Activated B cell treated with CpG ODN at 0.5 μM for 24 hours (primary cell): ENCODE data around the gene NUP43. TPM values are rescaled to one million over a fixed set of nuclear protein-coding genes. Genes with fewer than 3 reads are reported as not detected.
A peak's percentile ranks its signal among the peaks of the same experiment; 100 is the strongest.

ENCODE experiments used
- ATAC-seq: fragments of 200-7000 bp; cut with Tn5 transposase; one replicate; pipeline ENCODE4 v1.10.0; 2021; ENCODE audit warnings: low read depth, mild to moderate bottlenecking, moderate library complexity
- CTCF ChIA-PET: fragments of 350-600 bp; sonication (Branson Sonifier 250); formaldehyde crosslinking; loops from one replicate; lab custom pipeline; 2021; ENCODE audit warnings: antibody characterized with exemption; lab: Charles Lee
- POLR2A ChIA-PET: fragments of 350-600 bp; sonication (Branson Sonifier 250); formaldehyde crosslinking; loops from one replicate; lab custom pipeline; 2021; ENCODE audit warnings: antibody characterized with exemption; lab: Charles Lee
- DNase-seq: peaks from one replicate; pipeline ENCODE4 v3.0.0; 2022
- H3K27ac Mint-ChIP-seq: one replicate; pipeline ENCODE4 v1.8.0; 2020; ENCODE audit warnings: mixed read lengths
- H3K27me3 Mint-ChIP-seq: one replicate; pipeline ENCODE4 v1.8.0; 2021; ENCODE audit warnings: mixed read lengths
- H3K36me3 Mint-ChIP-seq: one replicate; pipeline ENCODE4 v1.8.0; 2021; ENCODE audit warnings: low read depth, mixed read lengths
- H3K4me1 Mint-ChIP-seq: one replicate; pipeline ENCODE4 v1.8.0; 2021; ENCODE audit warnings: mixed read lengths
- H3K4me3 Mint-ChIP-seq: one replicate; pipeline ENCODE4 v1.8.0; 2020; ENCODE audit warnings: mild to moderate bottlenecking, mixed read lengths
- H3K9me3 Mint-ChIP-seq: one replicate; pipeline ENCODE4 v1.8.0; 2020; ENCODE audit warnings: mixed read lengths
- CTCF ChIP-seq: fragments of 200-600 bp; IDR thresholded peaks from one replicate; pipeline ENCODE4 v1.8.0; 2022; ENCODE audit warnings: antibody characterized with exemption, mild to moderate bottlenecking
- intact Hi-C: fragments of 100-400 bp; cut with micrococcal nuclease; formaldehyde crosslinking; loops from one replicate; pipeline ENCODE4 v1.15.1; 2024
- total RNA-seq: library from RNA; stranded (reverse); gene quantifications from 2 replicates; pipeline ENCODE4 v1.2.3, GENCODE V29; 2022

The NUP43 gene
- total RNA-seq, 1 donor from 2014 or later: 50.4 TPM

DNA sequence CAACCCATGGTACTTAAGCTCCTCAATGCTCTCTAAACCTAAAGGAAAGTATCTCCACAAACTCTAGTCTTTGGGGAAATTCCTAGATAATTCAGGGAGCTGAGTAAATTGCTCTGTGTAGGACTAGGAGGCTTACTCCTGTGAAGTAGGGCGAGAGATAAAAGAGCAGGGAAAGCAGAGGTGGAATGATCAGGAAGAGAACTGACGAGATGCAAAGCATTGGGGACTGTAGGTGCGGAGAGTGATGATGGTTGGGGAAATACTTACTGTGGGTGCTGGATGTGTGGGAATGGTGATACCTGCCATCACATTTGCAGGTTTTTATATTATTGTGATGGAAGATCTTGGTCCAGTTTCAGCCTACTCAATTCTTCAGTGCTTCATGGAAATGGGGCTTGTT, 26.8 kb downstream of the NUP43 start:
- ChIA-PET CTCF (no interaction called here), POLR2A (interaction anchor here (1.5 to 2.7 kb wide), 2 partner anchors 44 to 173 kb away, joined by 3 to 27 read pairs; partner anchors contain the start of gene PPIL4)
- ATAC-seq: no peak

DNA sequence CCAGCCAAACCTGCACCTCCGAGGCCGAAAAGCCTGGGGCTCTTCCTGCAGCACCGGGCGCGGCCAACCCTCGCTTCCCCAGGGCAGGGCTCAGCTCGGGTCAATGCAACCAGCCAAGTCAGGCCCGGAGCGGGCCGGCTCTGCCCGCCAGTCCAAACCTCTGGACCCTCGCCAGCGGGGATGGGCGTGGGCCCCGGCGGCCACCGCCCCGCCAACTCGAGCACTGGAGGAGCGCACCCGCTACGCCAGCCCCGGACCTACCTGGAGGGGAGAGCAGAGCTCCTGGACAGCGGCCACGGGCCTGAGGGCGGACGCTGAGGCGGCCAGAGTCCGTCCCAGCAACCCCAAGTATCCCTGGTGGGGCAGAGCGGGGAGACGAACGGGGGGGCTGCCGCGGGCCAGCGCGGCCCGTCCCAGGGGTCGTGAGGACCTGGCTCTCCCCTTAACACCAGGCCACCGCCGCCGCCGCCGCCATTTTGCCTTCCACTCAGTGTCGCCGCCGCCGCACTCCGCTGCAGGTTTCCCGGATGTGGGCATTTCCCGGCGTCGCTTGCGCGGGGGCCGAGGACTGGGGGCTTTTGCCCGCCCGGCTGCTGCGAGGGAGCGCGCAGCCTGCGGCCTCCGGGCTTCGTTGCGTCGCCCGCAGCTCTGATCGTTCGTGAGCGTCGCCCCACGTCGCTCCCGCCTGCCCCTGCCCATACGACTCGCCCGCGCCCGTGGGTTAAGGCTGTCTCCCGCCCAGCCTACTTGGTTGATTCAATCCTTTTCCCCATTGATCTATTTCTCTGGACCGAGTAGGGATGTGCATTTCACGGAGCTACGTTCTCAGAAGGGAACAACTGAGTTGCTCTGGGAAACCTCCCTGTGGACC, 28.5 kb downstream of the NUP43 start, which contains the start of gene LATS1:
Gene LATS1 (minus strand): TSS at position 514 of the 871 bp plus-strand sequence. CDS start 15,975 bp downstream, outside the sequence.
- ChIA-PET POLR2A (interaction anchor here (0.6 to 2.7 kb wide), 14 partner anchors 9 to 685 kb away, joined by 3 to 55 read pairs (median 4); partner anchors contain the start of genes NUP43, PCMT1 and PPIL4), CTCF (no interaction called here)
- no peaks in the 10 kb centered on the region for H3K27me3 Mint-ChIP-seq
- peaks cover 29% of the 10 kb centered on the region for H3K4me1 Mint-ChIP-seq
- ATAC-seq (peak; percentile 90), DNase-seq (peak; percentile 90)
- intact Hi-C loops: loop anchor here (1.0 to 5.0 kb wide), 5 partner anchors 28 to 289 kb away; partner anchors contain the start of genes KATNA1, NUP43 and PPIL4
- peak within 1 kb of the TSS; percentile 96 for H3K27ac Mint-ChIP-seq
- no peaks in the 10 kb centered on the region for H3K9me3 Mint-ChIP-seq
- TF ChIP-seq CTCF: no peak
- H3K36me3 Mint-ChIP-seq: peaks cover 14% of the 10 kb centered on the region
- H3K4me3 Mint-ChIP-seq: peak within 1 kb of the TSS; percentile 95

More for the DNA sequence above, 26.8 kb downstream of the NUP43 start:
- Mint-ChIP-seq H3K9me3 (no peaks in the 10 kb centered on the region), H3K4me1 (peaks cover 26% of the 10 kb centered on the region), H3K36me3 (peaks cover 18% of the 10 kb centered on the region), H3K27me3 (no peaks in the 10 kb centered on the region), H3K27ac (peak overlapping the region; percentile 39), H3K4me3 (peak overlapping the region; percentile 4)
- intact Hi-C loops: loop anchor here (5.0 kb wide), 2 partner anchors 172 to 288 kb away; partner anchors contain the start of gene PPIL4
- TF ChIP-seq CTCF: no peak
- DNase-seq: no peak

DNA sequence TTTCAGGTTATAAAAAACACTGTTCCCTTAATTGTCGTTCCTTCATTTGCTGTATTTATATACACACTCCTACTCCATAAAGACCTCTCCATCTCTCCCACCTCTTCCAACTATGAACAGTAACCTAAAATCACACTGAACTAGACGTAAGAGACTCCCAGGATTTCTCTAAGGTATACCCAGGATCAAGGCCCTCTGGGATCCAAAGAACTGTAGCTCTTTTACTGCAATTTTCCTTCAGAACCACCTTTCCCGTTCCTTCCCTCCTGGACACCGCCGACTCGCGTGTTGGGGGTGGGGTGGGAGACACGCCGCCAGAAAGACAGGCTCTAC, 29.1 kb downstream of the NUP43 start:
- H3K27ac Mint-ChIP-seq: peak overlapping the region; percentile 96
- peaks cover 29% of the 10 kb centered on the region for H3K4me1 Mint-ChIP-seq
- H3K4me3 Mint-ChIP-seq: peak overlapping the region; percentile 95
- ChIA-PET POLR2A (interaction anchor here (0.7 to 2.7 kb wide), 7 partner anchors 9 to 684 kb away, joined by 3 to 55 read pairs (median 5); partner anchors contain the start of genes NUP43, PCMT1 and PPIL4), CTCF (no interaction called here)
- no peaks in the 10 kb centered on the region for H3K9me3 Mint-ChIP-seq
- no peak for TF ChIP-seq CTCF
- no peaks in the 10 kb centered on the region for H3K27me3 Mint-ChIP-seq
- no peak for ATAC-seq
- intact Hi-C loops: loop anchor here (2.0 to 5.0 kb wide), 3 partner anchors 68 to 290 kb away; partner anchors contain the start of genes KATNA1 and PPIL4
- no peak for DNase-seq
- H3K36me3 Mint-ChIP-seq: peaks cover 14% of the 10 kb centered on the region

GRCh38 chr6:149716181-149716963, 30.0 kb downstream of the NUP43 start:
- ChIA-PET CTCF (no interaction called here), POLR2A (interaction anchor here (1.1 to 2.6 kb wide), 2 partner anchors 32 to 683 kb away, joined by 3 to 55 read pairs; partner anchors contain the start of genes NUP43 and PCMT1)
- H3K9me3 Mint-ChIP-seq: no peaks in the 10 kb centered on the region
- H3K4me3 Mint-ChIP-seq: peak overlapping the region; percentile 95
- peaks cover 33% of the 10 kb centered on the region for H3K4me1 Mint-ChIP-seq
- peak overlapping the region; percentile 66 for H3K27ac Mint-ChIP-seq
- H3K36me3 Mint-ChIP-seq: peaks cover 18% of the 10 kb centered on the region
- TF ChIP-seq CTCF: no peak
- no peak for DNase-seq
- no peak for ATAC-seq
- H3K27me3 Mint-ChIP-seq: no peaks in the 10 kb centered on the region
- intact Hi-C loops: loop anchor here (2.0 to 5.0 kb wide), 3 partner anchors 68 to 291 kb away; partner anchors contain the start of genes KATNA1 and PPIL4
